ENCODE measurements around the gene ATP8A1.

Gene ATP8A1

DNA sequence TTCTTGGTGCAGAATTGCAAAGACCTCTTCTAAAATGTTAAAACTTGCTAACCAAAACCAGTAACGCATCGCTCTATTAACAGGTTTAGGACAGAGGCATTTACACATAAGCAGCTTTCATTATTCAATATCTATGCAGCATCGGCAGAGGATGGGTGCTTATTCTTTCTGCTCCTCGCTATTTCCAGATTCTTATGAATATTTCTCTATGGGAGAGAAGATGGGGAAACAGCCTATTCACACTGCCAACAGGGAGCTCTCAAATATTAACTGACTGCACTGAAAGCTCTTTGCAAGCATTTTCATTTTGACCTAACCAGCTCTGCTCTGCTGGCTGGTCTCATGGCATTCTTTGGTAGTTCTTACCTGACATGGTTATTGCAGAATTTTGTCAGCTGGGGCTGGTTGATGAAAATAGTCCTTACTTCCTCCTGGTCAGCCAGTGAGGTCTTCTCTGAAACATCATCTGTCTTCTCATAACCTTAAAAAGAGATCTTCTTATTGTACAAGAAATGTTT, 30.2 kb downstream of the ATP8A1 start:
- no peak for DNase-seq (ENCODE audit: low read depth)

DNA sequence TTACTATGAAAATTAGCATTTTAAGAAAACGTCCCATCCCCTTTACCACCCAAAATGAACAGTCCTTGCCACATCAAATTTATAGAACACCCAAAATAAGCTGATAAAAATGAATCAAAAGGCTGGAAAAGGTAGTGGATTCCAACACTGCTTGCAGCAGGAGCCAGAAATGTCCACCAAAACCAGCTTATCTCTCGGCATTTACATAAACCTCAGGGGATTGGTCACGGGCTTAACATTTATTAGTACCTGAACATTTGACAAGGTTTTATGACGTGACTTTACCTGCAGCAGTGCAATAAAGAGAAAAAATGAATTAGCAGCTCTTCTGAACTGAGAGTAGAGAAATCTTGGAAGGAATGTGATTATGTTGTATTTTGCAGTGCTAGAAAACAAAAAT, 31.6 kb downstream of the ATP8A1 start:
- DNase-seq (ENCODE audit: low read depth) = no peak

DNA sequence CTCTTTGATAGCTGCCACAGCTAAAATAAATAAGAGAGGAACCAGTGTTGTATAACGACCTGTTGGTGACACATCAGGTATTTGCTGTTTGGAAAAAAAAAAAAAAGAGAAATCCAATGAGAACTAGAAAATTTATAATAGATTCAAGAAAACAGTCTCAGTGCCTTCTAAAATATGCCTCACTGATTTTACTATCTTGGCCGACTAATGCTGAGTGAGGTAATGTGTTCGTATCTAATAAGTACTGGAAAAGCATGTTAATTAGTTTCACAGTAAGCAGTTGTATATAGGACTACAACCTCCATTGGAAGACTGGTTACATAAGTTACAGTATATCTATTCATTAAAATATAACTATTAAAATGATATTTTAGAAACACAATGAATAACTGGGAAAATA, 32.4 kb downstream of the ATP8A1 start:
- DNase-seq (ENCODE audit: low read depth) = no peak

DNA sequence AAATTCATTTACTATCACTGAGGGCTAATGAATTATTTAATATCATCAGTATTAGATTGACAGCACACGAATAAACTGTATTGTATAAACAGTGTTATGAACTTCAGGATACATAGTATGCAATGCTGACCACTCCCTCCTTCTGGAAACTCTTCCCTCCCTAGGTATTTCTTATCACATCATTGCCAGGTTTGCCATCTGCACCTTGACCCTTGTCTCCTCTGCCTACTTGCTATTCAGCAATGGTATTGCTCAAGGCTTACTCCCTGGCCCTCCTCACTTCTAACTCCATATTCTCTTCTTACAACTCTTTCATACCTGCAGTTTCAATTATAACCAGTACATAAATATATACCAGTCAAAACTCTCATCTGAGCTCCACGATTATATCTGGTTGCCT, 38.9 kb downstream of the ATP8A1 start:
- no peak for DNase-seq (ENCODE audit: low read depth)

DNA sequence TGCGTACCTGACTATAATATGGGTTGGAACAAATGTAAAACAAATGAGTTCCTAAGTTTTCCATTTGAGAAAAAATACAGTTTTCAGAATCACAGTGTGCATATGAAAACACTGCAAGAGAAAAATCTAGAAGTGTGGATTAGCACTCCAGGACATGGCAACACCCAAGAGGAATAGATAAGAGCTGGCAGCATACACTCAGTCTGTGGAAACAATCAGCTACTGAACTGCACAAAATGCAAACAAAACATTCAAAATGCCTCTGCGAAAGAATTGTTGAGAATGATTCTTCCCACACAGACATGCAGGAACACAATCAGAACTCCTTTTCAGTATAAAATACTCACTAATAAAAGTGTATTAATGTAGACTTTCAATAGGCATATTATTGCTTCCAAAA, 39.9 kb downstream of the ATP8A1 start:
- DNase-seq (ENCODE audit: low read depth) = no peak

DNA sequence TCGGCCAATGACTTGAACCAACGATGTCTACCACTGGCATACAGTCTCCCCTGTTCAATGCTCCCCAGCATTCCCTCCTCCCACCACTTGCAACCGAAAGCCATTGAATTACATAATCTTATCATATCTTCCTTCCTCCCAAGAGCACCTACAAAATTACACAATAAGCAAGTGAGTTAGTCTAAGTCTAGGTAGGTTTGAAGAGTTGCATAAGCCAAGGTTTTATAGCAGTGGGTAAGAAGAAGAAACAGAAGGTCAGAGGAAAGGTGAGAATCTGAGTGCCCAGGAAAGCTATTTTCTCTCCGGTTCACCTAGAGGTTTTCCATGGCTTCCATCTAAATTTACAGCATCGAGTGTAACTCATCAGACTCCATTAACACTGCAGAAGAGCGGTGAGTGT, 40.3 kb downstream of the ATP8A1 start:
- DNase-seq (ENCODE audit: low read depth) = no peak

DNA sequence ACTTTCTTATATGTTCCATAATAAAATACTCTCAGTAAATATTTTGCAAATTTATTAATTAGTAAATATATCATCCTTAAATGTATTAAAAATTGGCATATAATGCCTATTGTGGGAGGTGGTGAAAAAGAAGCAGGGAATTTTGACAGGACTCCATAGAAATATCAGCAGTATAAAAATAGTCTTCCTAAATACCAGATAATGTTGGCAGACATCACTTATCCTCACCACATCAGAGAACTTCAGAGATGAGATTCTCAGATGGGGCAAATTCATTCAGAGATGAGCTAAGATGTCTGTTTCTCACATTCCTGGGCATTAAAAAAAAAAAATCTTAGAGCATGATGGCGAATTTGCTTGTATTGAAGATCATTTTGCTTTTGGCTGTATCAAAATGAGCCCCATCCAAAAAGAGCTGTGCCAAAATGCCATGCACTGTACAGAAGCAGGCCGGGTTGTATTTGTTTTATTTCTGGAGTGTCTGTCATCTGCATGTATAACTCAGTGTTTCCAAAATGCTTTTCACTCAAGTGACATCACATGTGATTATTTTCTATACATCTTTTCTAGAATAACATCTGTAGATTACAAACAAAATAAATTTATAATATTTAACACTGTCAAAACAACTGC, 41.7 kb downstream of the ATP8A1 start:
- no peak for DNase-seq (ENCODE audit: low read depth)

DNA sequence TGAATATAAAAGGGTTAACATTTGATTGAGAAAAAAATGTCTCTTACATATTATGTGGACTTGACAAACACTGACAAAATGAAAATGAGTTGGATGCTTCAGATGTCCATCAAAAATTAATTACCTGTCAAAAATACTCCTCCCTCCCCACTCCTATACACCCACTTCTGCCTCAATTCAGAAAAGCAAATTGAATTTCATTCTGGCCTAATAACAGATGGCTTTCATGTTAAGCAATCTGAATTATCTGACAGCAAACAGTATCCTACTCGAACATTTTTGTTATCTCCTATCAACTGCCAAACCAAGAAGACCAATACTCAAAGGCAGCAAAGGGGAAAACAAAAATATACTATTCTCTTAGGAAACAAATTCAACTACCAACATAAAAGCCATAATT, 44.0 kb downstream of the ATP8A1 start:
- no peak for DNase-seq (ENCODE audit: low read depth)

DNA sequence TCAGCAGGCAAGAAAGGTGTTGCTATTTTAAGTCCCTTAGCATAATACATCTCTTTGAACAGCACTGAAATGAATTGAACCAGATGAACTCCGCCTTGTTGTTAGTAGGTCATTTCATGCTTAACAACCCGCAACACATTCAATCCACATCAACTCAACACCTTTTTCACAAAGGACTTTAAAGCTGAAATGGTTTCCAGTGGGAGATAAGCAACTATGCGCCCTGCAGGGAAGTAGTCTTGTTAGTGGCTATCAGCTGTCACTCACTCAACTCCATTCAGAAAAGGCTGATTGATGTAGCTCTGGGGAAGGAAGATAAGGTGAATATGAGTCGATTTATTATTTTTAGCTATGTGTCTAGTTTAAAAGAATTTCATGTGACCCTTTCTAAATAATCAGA, 46.0 kb downstream of the ATP8A1 start:
- no peak for DNase-seq (ENCODE audit: low read depth)

DNA sequence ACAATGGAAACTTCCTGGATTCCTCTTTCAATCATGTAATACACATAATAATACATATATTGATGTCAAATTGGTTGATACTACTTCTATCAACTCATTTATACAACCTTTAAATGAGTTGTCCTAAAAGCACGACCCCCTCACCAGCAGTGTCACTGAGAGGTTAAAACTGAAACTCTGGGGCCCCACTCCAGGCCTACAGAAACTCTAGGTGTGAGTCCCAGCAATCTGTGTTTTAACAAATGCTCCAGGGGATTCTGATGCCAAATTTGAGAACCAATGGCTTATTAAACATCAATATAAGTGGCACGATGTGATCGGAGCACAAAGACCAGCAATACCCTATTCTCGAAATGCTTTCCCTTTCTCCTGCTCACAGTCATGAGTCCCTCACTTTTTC, 47.9 kb downstream of the ATP8A1 start:
- no peak for DNase-seq (ENCODE audit: low read depth)

DNA sequence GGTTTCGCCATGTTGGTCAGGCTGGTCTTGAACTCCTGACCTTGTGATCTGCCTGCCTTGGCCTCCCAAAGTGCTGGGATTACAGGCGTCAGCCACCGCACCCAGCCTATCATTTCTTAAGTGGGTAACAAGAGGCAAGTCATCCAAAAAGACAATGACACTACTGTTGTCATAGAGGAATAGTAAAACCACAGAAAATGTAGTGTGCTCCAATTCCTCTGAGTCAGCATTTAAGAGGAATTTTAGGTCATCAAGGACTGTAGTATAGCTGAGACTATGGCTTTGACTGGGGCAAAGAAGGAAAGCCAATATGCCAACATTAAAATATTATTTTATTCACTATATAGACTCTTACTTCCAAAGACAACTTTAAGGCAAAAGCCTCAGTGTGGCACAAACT, 48.4 kb downstream of the ATP8A1 start:
- no peak for DNase-seq (ENCODE audit: low read depth)

DNA sequence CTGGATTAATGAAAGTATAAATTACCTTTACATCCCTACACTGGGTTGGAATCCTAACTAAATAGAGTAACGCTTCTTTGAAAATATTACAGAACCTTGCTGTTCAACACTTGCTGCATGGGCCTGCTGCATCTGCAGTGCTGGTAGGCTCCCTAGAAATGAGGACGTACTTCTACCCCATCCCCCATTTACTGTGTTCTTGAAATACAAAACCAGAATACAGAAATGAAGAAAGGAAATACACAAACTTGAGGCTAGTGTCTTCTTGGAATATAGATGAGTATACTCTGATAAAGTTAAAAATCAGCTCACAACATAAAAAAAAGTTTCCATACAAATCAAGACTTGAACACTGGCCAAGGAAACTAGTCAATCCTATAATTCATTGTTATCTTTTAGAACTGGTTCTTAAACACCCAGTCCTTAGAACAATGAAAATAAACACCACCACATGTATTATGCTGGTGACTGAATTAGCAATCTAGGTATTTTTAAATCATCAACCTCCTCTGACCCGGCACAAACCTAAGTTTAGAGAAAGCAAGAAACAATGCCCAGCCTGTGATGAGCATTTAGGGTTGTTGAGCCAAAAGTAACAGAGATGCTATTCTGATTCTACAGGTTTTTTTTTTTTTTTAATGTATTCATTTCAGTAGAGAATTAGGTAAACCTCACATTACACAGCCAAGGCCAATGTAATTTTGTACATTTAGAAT, 49.7 kb downstream of the ATP8A1 start:
- DNase-seq (ENCODE audit: low read depth) = no peak

DNA sequence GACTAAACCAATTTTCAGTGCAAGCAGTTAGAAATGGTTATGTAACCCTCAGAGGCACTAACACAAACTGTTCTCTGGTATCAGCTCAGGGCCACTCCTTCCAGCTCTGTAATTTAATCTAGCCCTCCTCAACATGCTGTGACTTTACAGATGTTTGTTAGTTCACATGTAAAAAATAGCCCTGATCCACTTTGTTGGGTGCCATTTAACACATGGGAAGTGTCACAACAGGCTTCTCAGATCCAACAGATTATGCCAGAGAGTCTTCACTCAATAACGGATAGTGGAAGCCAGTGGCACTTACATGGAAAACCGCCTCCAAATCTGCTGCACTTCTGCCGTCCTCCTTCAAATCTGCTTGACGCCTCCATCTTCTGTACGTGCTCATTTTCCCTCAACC, 51.6 kb downstream of the ATP8A1 start:
- DNase-seq (ENCODE audit: low read depth) = no peak

DNA sequence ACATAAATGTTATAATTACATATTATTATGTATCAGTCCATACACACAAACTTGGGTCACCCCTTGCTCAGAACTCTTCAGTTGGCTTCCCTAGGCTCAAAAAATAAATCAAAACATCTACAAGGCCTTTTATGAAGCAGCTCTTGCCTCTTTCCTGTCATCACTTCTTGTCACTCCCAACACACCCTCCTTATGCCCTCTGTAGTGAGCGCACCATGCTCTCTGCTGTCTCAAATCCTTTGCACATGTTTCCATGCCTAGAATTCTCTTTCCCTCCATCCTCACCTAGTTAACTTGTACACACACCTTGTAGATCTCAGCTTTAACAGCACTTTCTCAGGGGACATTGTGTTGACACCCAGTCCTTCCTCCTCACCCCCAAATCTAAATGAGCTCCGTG, 53.0 kb downstream of the ATP8A1 start:
- no peak for DNase-seq (ENCODE audit: low read depth)

DNA sequence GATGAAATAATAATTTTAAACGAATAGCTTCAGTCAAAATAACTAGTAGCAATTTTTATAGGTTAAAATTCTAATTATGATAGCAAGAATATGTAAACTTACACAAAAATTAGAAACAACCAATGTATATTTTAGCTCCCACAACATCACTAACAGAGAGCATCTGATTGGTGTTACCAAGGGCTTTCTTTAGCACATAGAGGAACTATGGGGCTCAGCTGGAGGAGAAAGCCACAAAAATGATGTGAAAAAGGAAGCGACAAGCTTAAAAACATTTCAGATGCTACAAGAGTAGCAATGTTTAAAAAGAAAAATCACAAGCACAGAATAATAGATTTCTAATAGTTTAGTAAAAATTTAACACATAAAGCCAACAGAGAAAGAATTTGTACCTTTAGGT, 56.3 kb downstream of the ATP8A1 start:
- no peak for DNase-seq (ENCODE audit: low read depth)

DNA sequence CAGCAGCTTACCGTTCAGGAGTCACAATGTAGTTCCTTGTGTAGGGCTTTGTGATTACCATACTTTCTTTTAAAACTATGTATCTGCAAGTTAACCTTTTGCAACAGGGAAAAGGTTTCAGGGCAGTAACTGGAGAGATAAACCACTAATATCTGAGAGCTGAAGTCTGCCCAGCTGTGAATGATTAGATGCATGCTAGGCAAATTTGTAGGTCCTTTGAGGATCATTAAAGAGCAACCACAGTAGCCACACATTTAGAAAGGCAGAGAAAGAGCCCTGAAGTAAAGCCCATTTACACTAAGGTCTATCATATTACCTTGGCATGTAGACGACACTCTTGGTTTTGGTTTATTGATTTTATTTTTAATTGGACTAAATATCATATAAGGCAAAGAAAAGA, 60.0 kb downstream of the ATP8A1 start:
- DNase-seq (ENCODE audit: low read depth) = no peak

DNA sequence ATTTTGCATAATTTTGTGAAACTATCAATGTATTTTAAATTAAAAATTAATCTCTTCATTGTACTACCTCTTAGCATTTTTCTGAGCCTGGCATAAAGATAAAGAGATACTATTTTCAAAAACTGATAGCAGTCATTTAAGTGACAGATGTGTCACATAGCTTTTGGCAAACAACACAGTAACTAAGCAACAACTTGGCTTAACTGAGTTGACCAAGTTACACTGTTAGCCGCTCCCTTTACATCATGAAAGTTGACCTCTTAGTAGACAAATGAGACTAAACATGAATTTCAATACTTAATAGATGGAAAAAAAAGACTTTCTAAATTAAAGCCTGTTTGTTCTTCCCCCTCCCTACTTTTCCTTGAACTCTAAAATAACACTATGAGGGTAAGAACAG, 62.0 kb downstream of the ATP8A1 start:
- DNase-seq (ENCODE audit: low read depth) = no peak

DNA sequence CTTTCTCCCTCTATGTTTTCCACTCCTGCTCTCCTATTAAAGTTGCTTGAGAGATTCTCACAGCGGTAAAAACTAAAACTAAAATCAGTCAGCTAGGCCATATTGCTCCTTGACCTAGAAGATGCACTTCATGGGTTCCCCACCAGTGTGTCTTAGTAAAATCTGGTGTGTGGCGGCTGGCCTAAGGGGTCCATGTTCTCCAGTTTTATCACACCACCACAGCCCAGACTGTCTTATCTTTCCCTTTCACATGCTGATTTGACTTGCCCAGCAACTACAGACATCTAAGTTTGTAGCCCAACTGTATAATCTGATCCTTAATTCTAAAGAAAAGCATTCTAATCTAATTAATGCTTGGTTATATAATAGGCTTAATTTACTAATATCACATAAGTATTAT, 68.0 kb downstream of the ATP8A1 start:
- no peak for DNase-seq (ENCODE audit: low read depth)

DNA sequence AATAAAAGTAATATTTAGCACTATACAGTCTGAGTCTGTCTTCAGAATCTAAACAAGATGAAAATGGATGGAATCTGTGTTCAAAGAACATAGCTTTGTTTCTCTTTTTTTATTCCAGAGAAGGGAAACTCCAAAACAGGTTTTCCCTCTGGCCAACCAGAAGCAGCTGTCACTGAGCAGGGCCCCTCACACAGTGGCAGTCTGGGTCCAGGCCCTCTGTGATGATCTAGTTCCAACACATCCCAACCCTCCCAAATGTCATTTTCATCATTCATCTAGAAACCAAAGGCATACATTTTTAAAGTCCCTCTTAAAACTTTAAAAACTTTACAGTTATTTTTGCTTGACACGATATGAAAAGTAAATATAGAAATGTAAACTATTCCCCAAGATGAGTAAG, 70.1 kb downstream of the ATP8A1 start:
- no peak for DNase-seq (ENCODE audit: low read depth)

DNA sequence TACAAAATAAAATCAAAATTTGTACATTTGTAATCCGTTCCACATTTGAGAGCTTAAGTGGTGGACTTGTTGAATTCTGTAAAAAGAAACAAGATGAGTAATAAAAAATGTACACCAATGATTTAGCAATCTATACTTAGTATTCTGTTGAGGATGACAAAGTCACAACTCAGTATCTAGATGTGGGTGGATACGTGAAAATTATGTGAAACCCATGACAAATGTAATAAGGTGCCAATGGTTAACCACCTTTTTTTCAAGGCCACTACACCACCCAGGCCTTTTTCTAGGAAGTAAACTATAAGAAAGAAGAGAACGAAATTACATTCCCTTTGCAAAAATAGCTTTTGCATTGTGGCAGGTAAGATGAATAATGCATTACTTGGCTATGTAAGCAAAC, 77.0 kb downstream of the ATP8A1 start:
- no peak for DNase-seq (ENCODE audit: low read depth)

DNA sequence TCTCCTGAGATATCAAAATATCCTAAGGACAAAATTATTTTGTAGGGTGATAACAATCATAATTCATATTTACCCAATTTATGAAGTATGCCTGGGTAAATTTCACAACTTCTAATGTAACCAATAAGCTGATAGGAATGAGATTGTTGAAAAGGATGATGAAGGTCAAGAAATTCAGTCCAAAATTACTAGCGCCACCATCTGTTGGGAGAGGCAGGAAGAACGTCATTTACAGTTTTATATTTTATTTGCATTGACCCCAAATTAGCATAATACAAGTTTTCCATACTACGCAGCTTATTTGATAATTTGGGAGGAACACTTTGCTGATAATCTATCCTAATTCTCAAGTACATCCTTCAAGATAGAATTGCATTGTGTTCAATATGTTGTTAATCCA, 78.7 kb downstream of the ATP8A1 start:
- no peak for DNase-seq (ENCODE audit: low read depth)

DNA sequence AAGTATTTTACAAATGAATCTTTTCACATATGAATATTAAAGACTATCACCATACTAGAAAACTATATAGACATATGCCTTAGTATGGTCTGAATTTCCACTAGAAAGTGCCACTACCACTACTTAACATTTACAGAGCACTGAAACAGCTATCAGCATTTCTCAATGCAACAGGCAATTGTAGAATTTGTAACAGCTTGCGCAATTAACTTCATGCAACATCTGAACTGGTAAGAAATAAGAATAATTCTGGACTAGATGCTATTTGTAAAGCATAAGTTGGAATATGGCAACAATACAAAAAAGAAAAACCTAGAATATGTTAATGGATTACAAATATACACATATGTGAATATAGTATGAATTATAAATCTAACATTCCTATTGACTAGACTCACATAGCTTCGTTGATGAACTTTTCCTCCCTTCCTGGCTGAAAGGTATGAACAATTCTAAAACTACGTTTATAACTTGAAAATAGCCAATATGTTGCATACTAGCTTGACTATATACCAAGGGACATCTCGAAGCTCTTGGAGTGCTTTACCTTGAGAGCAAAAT, 82.0 kb downstream of the ATP8A1 start:
- no peak for DNase-seq (ENCODE audit: low read depth)

DNA sequence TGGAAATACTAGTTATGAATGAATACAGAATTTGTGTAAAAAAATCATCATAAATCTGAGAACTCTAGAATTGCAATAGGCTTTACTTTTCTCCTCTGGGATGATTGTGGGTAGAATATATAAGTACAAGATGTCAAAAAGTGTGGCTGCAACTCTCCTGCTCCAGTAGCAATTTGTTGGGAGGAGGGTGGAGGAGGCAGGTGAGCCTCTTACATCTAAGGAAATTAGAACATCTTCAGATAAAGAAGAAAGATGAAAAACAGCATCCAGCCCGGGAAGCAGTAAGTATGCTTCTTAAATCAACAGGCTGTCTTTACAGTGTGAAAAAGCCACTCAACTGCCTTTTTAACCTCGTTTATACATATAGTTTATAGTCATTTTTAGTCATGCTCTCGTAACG, 83.7 kb downstream of the ATP8A1 start:
- no peak for DNase-seq (ENCODE audit: low read depth)

DNA sequence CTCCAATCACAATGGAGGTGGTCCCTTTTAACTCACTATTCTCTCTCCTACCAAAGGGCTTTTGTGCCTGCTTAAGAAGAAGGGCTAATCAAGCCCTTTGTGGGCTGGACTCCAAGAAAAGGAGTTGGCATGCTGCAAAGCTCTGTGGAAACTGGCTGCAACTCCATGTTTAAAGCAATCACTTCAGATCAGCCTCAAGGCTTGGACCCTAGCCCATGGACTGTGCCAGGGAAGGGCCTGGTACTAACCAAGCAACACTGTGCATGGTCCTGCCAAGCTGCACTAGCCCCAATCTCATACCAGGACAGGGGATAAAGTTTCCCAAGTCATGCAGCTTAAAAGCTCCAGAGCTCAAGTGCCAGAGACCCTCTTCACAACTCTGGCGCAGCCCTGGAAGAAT, 86.7 kb downstream of the ATP8A1 start:
- no peak for DNase-seq (ENCODE audit: low read depth)
